Measurements from ENCODE around the gene PACS2. TPM values are rescaled to one million over a fixed set of nuclear protein-coding genes. Genes with fewer than 3 reads are reported as not detected.

PACS2 gene
- total RNA-seq, 2 donors from 2014 or later = 117 to 121 TPM

GRCh38 chr14:105355850-105356604, 41.5 kb downstream of the PACS2 start:
- Mint-ChIP-seq H3K9me3 (no peaks in the 10 kb centered on the region), H3K27ac (no peak overlapping the region), H3K4me1 (peaks cover 2% of the 10 kb centered on the region), H3K36me3 (ENCODE audit: low read depth) (peaks cover 12% of the 10 kb centered on the region), H3K4me3 (no peak overlapping the region), H3K27me3 (ENCODE audit: insufficient read depth) (no peaks in the 10 kb centered on the region)
- no peak for DNase-seq
- no peak for TF ChIP-seq CTCF (conservative IDR thresholded peaks at IDR 0.05)
- no peak overlapping the region for H3K9ac ChIP-seq (ENCODE audit: extremely low read depth, low read length, poor library complexity, severe bottlenecking)
- 90 to 92% methylated on average over 18 to 22 of the region's 22 CpGs for WGBS, 2 experiments (ENCODE audit: insufficient coverage in 1 of 2, insufficient read length in 1 of 2)
- peaks cover 10% of the 10 kb centered on the region for H3K36me3 ChIP-seq (ENCODE audit: control insufficient read depth, insufficient read depth, low read length)
- H3K27ac ChIP-seq (ENCODE audit: low read depth, low read length) = no peak overlapping the region
- no peak overlapping the region for H3K4me3 ChIP-seq (ENCODE audit: low read length)
- H3K9me3 ChIP-seq (ENCODE audit: control insufficient read depth, low read length) = peaks cover 4% of the 10 kb centered on the region
- H3K27me3 ChIP-seq (ENCODE audit: control insufficient read depth, insufficient read depth, low read length, poor library complexity, severe bottlenecking) = no peaks in the 10 kb centered on the region
- no peaks in the 10 kb centered on the region for H3K4me1 ChIP-seq (ENCODE audit: control insufficient read depth, insufficient read depth, low read length)

- 69 to 90% methylated on average over 3 to 9 of the region's 9 CpGs for WGBS, 2 experiments (ENCODE audit: insufficient coverage in 1 of 2, insufficient read length in 1 of 2)
- Mint-ChIP-seq H3K36me3 (ENCODE audit: low read depth) (peaks cover 20% of the 10 kb centered on the region), H3K27ac (no peak overlapping the region), H3K4me1 (peaks cover 2% of the 10 kb centered on the region), H3K4me3 (no peak overlapping the region), H3K9me3 (no peaks in the 10 kb centered on the region), H3K27me3 (ENCODE audit: insufficient read depth) (no peaks in the 10 kb centered on the region)
- no peak overlapping the region for H3K9ac ChIP-seq (ENCODE audit: extremely low read depth, low read length, poor library complexity, severe bottlenecking)
- H3K4me1 ChIP-seq (ENCODE audit: control insufficient read depth, insufficient read depth, low read length) = no peaks in the 10 kb centered on the region
- no peak overlapping the region for H3K27ac ChIP-seq (ENCODE audit: low read depth, low read length)
- no peak overlapping the region for H3K4me3 ChIP-seq (ENCODE audit: low read length)
- no peak for TF ChIP-seq CTCF (conservative IDR thresholded peaks at IDR 0.05)
- peaks cover 11% of the 10 kb centered on the region for H3K36me3 ChIP-seq (ENCODE audit: control insufficient read depth, insufficient read depth, low read length)
- H3K27me3 ChIP-seq (ENCODE audit: control insufficient read depth, insufficient read depth, low read length, poor library complexity, severe bottlenecking) = no peaks in the 10 kb centered on the region
- H3K9me3 ChIP-seq (ENCODE audit: control insufficient read depth, low read length) = peaks cover 5% of the 10 kb centered on the region
- DNase-seq = peak; percentile 73
Measured at GRCh38 chr14:105356927-105357326, 42.4 kb downstream of the PACS2 start.

DNA sequence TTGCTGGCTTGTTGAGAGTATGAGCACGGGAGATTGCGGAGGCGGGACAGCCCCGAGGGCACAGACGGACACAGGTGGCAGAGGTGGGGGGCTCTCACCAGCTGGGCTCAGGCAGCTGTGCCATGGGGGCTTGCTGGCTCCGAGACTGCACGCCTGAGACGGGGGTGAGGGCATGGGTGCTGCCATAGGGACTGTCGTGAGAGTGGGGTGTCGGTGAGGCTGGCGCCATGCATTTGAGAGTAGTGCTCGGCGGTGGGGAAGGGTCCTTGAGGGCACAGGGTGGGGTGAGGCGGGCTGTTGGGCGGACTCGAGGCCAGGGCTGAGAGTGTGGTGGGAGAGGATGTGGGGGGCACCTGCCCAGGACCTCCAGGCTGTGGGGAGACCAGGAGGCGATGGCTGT, 43.1 kb downstream of the PACS2 start:
- Histone ChIP-seq H3K4me3 (ENCODE audit: low read length) (no peak overlapping the region), H3K27ac (ENCODE audit: low read depth, low read length) (no peak overlapping the region), H3K36me3 (ENCODE audit: control insufficient read depth, insufficient read depth, low read length) (peaks cover 11% of the 10 kb centered on the region), H3K27me3 (ENCODE audit: control insufficient read depth, insufficient read depth, low read length, poor library complexity, severe bottlenecking) (no peaks in the 10 kb centered on the region), H3K4me1 (ENCODE audit: control insufficient read depth, insufficient read depth, low read length) (no peaks in the 10 kb centered on the region), H3K9ac (ENCODE audit: extremely low read depth, low read length, poor library complexity, severe bottlenecking) (no peak overlapping the region), H3K9me3 (ENCODE audit: control insufficient read depth, low read length) (peaks cover 5% of the 10 kb centered on the region)
- H3K27me3 Mint-ChIP-seq (ENCODE audit: insufficient read depth) = no peaks in the 10 kb centered on the region
- H3K9me3 Mint-ChIP-seq = no peaks in the 10 kb centered on the region
- no peak overlapping the region for H3K4me3 Mint-ChIP-seq
- no peaks in the 10 kb centered on the region for H3K4me1 Mint-ChIP-seq
- 95 to 97% methylated on average over 16 to 17 of the region's 17 CpGs for WGBS, 2 experiments (ENCODE audit: insufficient coverage in 1 of 2, insufficient read length in 1 of 2)
- peaks cover 20% of the 10 kb centered on the region for H3K36me3 Mint-ChIP-seq (ENCODE audit: low read depth)
- DNase-seq = no peak
- H3K27ac Mint-ChIP-seq = no peak overlapping the region
- no peak for TF ChIP-seq CTCF (conservative IDR thresholded peaks at IDR 0.05)
